NT2/D1 (cell line): Measurements from ENCODE around the gene ITM2B.

ENCODE experiments used
- DNase-seq: peaks from one replicate; pipeline ENCODE4 v3.0.0-alpha.2; 2011; ENCODE audit warnings: low read depth, low spot score
- H3K27me3 ChIP-seq: 2 replicates; pipeline ENCODE4 v1.6.0; 2011; ENCODE audit warnings: mild to moderate bottlenecking; ENCODE audit not compliant: insufficient read length, insufficient read depth
- H3K36me3 ChIP-seq: 2 replicates; pipeline ENCODE4 v1.6.1; 2011; ENCODE audit warnings: mild to moderate bottlenecking, low read length, mixed read lengths; ENCODE audit not compliant: insufficient read depth, insufficient read length
- H3K4me1 ChIP-seq: 2 replicates; pipeline ENCODE4 v1.5.1; 2011; ENCODE audit not compliant: insufficient read depth, insufficient read length
- H3K4me3 ChIP-seq: 2 replicates; pipeline ENCODE4 v1.5.1; 2011; ENCODE audit warnings: low read depth; ENCODE audit not compliant: insufficient read length
- H3K9ac ChIP-seq: 2 replicates; pipeline ENCODE4 v1.6.0; 2011; ENCODE audit warnings: low read depth; ENCODE audit not compliant: insufficient read length
- H3K9me3 ChIP-seq: 2 replicates; pipeline ENCODE4 v1.5.1; 2011; ENCODE audit warnings: mild to moderate bottlenecking, low read length; ENCODE audit not compliant: insufficient read depth
- SUZ12 ChIP-seq: IDR thresholded peaks from 2 replicates; pipeline ENCODE4 v1.6.1; 2011; ENCODE audit not compliant: insufficient read length, insufficient read depth; ENCODE audit errors: extremely low read depth
- YY1 ChIP-seq: IDR thresholded peaks from 2 replicates; pipeline ENCODE4 v1.6.1; 2011; ENCODE audit not compliant: insufficient read length, insufficient read depth
- ZNF274 ChIP-seq: IDR thresholded peaks from 2 replicates; pipeline ENCODE4 v1.6.1; 2011; ENCODE audit warnings: mild to moderate bottlenecking, low read depth, low read length

Gene ITM2B

GRCh38 chr13:48233046-48233888 is at the start of gene ITM2B:
ITM2B (plus strand) TSS chr13:48233206; CDS start chr13:48233361, 155 bp downstream.
- Histone ChIP-seq H3K36me3 (peaks cover 21% of the 10 kb centered on the region), H3K4me1 (no peaks in the 10 kb centered on the region), H3K9me3 (no peaks in the 10 kb centered on the region), H3K4me3 (peak within 1 kb of the TSS; percentile 94), H3K27me3 (peaks cover 3% of the 10 kb centered on the region), H3K9ac (peak within 1 kb of the TSS; percentile 96)
- DNase-seq, result peak; percentile 38
- no peak for TF ChIP-seq SUZ12
- no peak for TF ChIP-seq YY1
- TF ChIP-seq ZNF274, result no peak

DNA sequence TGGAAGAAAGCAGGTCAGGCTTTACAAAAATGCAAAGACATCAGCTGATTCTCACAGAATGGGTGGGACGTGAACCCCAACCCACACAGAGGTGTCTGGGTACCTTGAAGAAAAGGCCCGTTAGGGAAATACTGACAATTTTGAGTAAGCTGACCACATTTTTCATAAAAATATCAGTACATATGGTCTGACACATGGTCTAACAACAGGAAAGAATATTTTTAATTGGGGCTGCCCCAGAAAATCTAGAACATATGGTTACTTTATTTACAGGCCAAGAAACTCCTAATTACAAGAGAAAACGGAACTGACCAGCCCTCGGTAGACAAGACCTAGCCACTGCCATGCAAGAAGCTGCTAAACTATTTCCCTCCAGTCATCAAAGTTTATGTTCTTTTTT is 48.7 kb upstream of the ITM2B start:
- Histone ChIP-seq H3K9me3 (no peaks in the 10 kb centered on the region), H3K36me3 (no peaks in the 10 kb centered on the region), H3K4me3 (no peak overlapping the region), H3K27me3 (no peaks in the 10 kb centered on the region), H3K9ac (no peak overlapping the region), H3K4me1 (no peaks in the 10 kb centered on the region)
- TF ChIP-seq ZNF274, result no peak
- no peak for DNase-seq

DNA sequence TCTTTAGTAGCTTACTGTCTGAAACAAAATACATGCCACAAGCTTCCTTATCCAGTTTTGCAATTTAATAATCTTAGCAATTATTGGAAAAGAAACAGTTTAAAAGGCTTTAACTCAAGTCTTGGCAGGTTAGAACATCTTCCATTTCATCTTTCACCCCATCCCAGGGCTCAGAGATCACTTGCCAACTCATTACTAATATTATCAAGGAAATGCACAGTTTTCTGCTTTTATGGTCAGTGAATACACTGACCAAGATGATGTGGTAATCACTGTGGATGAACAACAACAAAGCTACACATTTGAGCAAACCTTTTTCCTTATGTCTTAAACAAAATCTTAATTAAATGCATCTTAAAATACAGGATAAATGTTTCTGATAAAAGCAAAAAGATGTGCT is 48.0 kb upstream of the ITM2B start:
- TF ChIP-seq ZNF274 (no peak), SUZ12 (no peak), YY1 (no peak)
- H3K27me3 ChIP-seq, result no peaks in the 10 kb centered on the region
- no peaks in the 10 kb centered on the region for H3K4me1 ChIP-seq
- H3K36me3 ChIP-seq, result no peaks in the 10 kb centered on the region
- H3K9me3 ChIP-seq, result no peaks in the 10 kb centered on the region
- H3K4me3 ChIP-seq, result no peak overlapping the region
- no peak for DNase-seq
- H3K9ac ChIP-seq, result no peak overlapping the region

DNA sequence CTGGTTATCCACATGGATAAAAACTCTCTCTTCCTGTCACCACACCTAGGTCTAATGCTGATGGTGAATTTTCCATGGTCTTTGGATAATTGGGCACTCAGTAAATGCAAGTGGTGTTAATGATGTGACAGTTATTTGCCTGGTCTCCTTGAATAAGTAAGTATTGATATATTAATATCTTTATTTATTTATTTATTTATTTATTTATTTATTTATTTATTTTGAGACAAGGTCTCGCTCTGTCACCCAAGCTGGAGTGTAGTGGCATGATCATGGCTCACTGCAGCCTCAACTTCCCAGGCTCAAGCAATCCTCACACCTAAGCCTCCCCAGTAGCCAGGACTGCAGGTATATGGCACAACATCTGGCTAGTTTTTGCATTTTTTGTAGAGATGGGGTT is 46.3 kb upstream of the ITM2B start:
- no peaks in the 10 kb centered on the region for H3K36me3 ChIP-seq
- TF ChIP-seq YY1 (no peak), SUZ12 (no peak), ZNF274 (no peak)
- H3K4me1 ChIP-seq, result no peaks in the 10 kb centered on the region
- no peaks in the 10 kb centered on the region for H3K9me3 ChIP-seq
- H3K27me3 ChIP-seq, result no peaks in the 10 kb centered on the region
- H3K9ac ChIP-seq, result no peak overlapping the region
- H3K4me3 ChIP-seq, result no peak overlapping the region
- no peak for DNase-seq

- Histone ChIP-seq H3K36me3 (no peaks in the 10 kb centered on the region), H3K4me1 (no peaks in the 10 kb centered on the region), H3K9me3 (no peaks in the 10 kb centered on the region), H3K4me3 (no peak overlapping the region), H3K27me3 (no peaks in the 10 kb centered on the region), H3K9ac (no peak overlapping the region)
- no peak for TF ChIP-seq YY1
- no peak for TF ChIP-seq ZNF274
- no peak for TF ChIP-seq SUZ12
- DNase-seq, result no peak
Measured at GRCh38 chr13:48188131-48188530, 44.9 kb upstream of the ITM2B start.

DNA sequence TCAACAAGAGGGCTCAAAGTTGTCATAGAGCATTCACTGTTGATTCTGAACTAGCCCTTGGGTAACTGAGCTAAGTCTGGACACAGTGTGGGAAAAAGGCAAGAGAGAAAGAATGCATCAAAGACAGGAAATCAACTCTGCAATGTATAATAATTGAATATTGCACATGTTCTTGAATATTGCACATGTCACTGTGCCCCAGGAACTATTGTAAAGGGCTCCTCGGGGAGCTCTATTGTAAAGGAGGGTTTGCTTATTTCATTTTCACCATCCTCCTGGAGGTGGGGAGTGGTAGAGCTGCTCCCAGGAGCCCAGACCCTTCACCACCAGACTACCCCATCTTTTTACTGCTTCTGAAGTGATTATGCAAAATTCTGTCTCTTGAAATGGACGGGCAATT is 44.4 kb upstream of the ITM2B start:
- no peaks in the 10 kb centered on the region for H3K4me1 ChIP-seq
- DNase-seq, result no peak
- H3K4me3 ChIP-seq, result no peak overlapping the region
- no peaks in the 10 kb centered on the region for H3K36me3 ChIP-seq
- H3K27me3 ChIP-seq, result no peaks in the 10 kb centered on the region
- TF ChIP-seq YY1 (no peak), ZNF274 (no peak), SUZ12 (no peak)
- no peaks in the 10 kb centered on the region for H3K9me3 ChIP-seq
- H3K9ac ChIP-seq, result no peak overlapping the region

DNA sequence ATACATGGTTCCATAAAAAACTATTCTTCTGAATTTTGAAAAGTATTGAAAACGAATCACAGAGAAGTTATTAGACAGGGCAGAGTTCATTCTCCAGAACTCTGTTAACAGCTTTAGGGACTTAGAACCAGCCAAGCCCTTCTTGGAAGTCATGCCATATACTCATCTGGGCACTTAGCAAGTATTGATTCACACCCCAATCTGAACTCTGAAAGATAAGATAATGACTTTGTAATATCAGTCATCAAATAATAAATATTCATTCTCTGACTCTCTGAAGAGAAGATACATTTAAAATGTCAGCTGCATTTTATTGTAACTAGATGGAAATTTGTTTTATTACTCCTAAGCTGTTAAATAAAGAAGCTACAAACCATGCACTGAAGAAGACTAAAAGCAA is 43.8 kb upstream of the ITM2B start:
- H3K9ac ChIP-seq, result no peak overlapping the region
- DNase-seq, result no peak
- no peaks in the 10 kb centered on the region for H3K4me1 ChIP-seq
- H3K27me3 ChIP-seq, result no peaks in the 10 kb centered on the region
- H3K9me3 ChIP-seq, result no peaks in the 10 kb centered on the region
- no peaks in the 10 kb centered on the region for H3K36me3 ChIP-seq
- TF ChIP-seq ZNF274 (no peak), SUZ12 (no peak)
- H3K4me3 ChIP-seq, result no peak overlapping the region
